ENCODE data around the gene KIAA1549.

Gene KIAA1549

GRCh38 chr7:138902161-138902560 lies 79.0 kb downstream of the KIAA1549 start:
- DNase-seq: no peak

GRCh38 chr7:138900035-138900828 lies 81.0 kb downstream of the KIAA1549 start:
- peak; percentile 70 for DNase-seq

GRCh38 chr7:138898802-138899201 lies 82.4 kb downstream of the KIAA1549 start:
- DNase-seq: no peak

- DNase-seq: no peak
These were observed 82.9 kb downstream of the KIAA1549 start for GRCh38 chr7:138898255-138898654.

GRCh38 chr7:138895679-138896078 lies 85.5 kb downstream of the KIAA1549 start:
- DNase-seq: no peak

GRCh38 chr7:138893258-138893657 lies 87.9 kb downstream of the KIAA1549 start:
- DNase-seq: no peak

GRCh38 chr7:138892812-138893211 lies 88.4 kb downstream of the KIAA1549 start:
- no peak for DNase-seq

- no peak for DNase-seq
These were observed 89.1 kb downstream of the KIAA1549 start for GRCh38 chr7:138892006-138892630.

- peak; percentile 83 for DNase-seq
These were observed 89.8 kb downstream of the KIAA1549 start for GRCh38 chr7:138891446-138891810.

- DNase-seq: peak; percentile 71
These were observed 90.4 kb downstream of the KIAA1549 start for GRCh38 chr7:138890499-138891445.

- peak; percentile 50 for DNase-seq
These were observed 91.3 kb downstream of the KIAA1549 start for GRCh38 chr7:138889582-138890498.

GRCh38 chr7:138887872-138888656 lies 93.1 kb downstream of the KIAA1549 start:
- DNase-seq: no peak

- DNase-seq: no peak
These were observed 94.0 kb downstream of the KIAA1549 start for GRCh38 chr7:138887085-138887710.

- peak; percentile 68 for DNase-seq
These were observed 94.7 kb downstream of the KIAA1549 start for GRCh38 chr7:138886501-138886917.

- no peak for DNase-seq
These were observed 95.6 kb downstream of the KIAA1549 start for GRCh38 chr7:138885383-138886147.

- no peak for DNase-seq
These were observed 98.9 kb downstream of the KIAA1549 start for GRCh38 chr7:138882249-138882648.

GRCh38 chr7:138881579-138882188 lies 99.5 kb downstream of the KIAA1549 start:
- no peak for DNase-seq

- no peak for DNase-seq
These were observed 100.2 kb downstream of the KIAA1549 start for GRCh38 chr7:138880881-138881578.

GRCh38 chr7:138879356-138879755 lies 101.8 kb downstream of the KIAA1549 start:
- DNase-seq: no peak
